K562 (cell line): Measurements from ENCODE around the gene ELOB. TPM values are rescaled to one million over a fixed set of nuclear protein-coding genes. Genes with fewer than 3 reads are reported as not detected.

Source experiments
- BRD4 ChIP-seq: fragments of 200-600 bp; sonication (generic); IDR thresholded peaks from 2 replicates; pipeline ENCODE4 v1.6.1; 2017; ENCODE audit warnings: inconsistent platforms
- CCNT2 ChIP-seq: IDR thresholded peaks from 2 replicates; pipeline ENCODE4 v1.6.1; 2011; ENCODE audit warnings: borderline replicate concordance, low read depth, mild to moderate bottlenecking, moderate library complexity, mixed read lengths, low read length; ENCODE audit not compliant: insufficient read length; ENCODE audit errors: extremely low read depth
- CREB1 ChIP-seq, 2 experiments: sonication (generic) in 1 of 2; formaldehyde crosslinking in 1 of 2; IDR thresholded peaks; 2 replicates each; pipeline versions ENCODE4 v1.6.1 to v1.8.0; 2012 to 2022; ENCODE audit warnings: inconsistent platforms in 1 of 2, mild to moderate bottlenecking in 1 of 2, missing genetic modification reagents in 1 of 2, moderate library complexity in 1 of 2
- CREBBP ChIP-seq: IDR thresholded peaks from one replicate; pipeline ENCODE4 v1.6.1; 2012; ENCODE audit warnings: low read depth, mild to moderate bottlenecking, control low read depth, inconsistent platforms, low read length
- FOXA3 ChIP-seq, 2 experiments: fragments of 450-650 bp in 1 of 2; sonication (generic) in 1 of 2; formaldehyde crosslinking; IDR thresholded peaks in 1 of 2; conservative IDR thresholded peaks in 1 of 2; 2 replicates each; pipeline versions ENCODE4 v1.4.0 to v1.8.0; 2020 to 2022; ENCODE audit warnings: mild to moderate bottlenecking in 2 of 2, missing genetic modification reagents in 1 of 2
- FUS ChIP-seq: fragments of 200-400 bp; formaldehyde crosslinking; optimal IDR thresholded peaks from 2 replicates; pipeline ENCODE3; 2017; ENCODE audit warnings: low read depth, low read length
- KHSRP ChIP-seq: fragments of 450-650 bp; IDR thresholded peaks from 2 replicates; pipeline ENCODE4 v1.6.1; 2017
- MAFG ChIP-seq: fragments of 450-650 bp; conservative IDR thresholded peaks from 2 replicates; pipeline ENCODE4 v1.6.1; 2016; ENCODE audit warnings: missing genetic modification characterization, missing compliant biosample characterization
- NCOR1 ChIP-seq: fragments of 450-650 bp; IDR thresholded peaks from 2 replicates; pipeline ENCODE4 v1.6.1; 2016; ENCODE audit warnings: mild to moderate bottlenecking, moderate library complexity
- PRPF4 ChIP-seq: fragments of 200-400 bp; formaldehyde crosslinking; IDR thresholded peaks from one replicate; pipeline ENCODE4 v1.6.1; 2017; ENCODE audit warnings: low read length, low read depth, mild to moderate bottlenecking; ENCODE audit not compliant: insufficient read depth, poor library complexity, severe bottlenecking
- PTBP1 ChIP-seq: fragments of 200-400 bp; formaldehyde crosslinking; IDR thresholded peaks from 2 replicates; pipeline ENCODE4 v1.6.1; 2017; ENCODE audit warnings: low read depth, low read length
- RBBP5 ChIP-seq: fragments of 200-600 bp; sonication (generic); IDR thresholded peaks from 2 replicates; pipeline ENCODE4 v1.6.1; 2012; ENCODE audit warnings: borderline replicate concordance, mild to moderate bottlenecking, low read length, control low read depth, inconsistent platforms; ENCODE audit not compliant: insufficient read depth, poor library complexity, severe bottlenecking
- RUNX1 ChIP-seq: sonication (generic); IDR thresholded peaks from 2 replicates; pipeline ENCODE4 v1.6.1; 2016; ENCODE audit warnings: antibody characterized with exemption, low read depth
- SRSF7 ChIP-seq: fragments of 200-400 bp; formaldehyde crosslinking; optimal IDR thresholded peaks from 2 replicates; pipeline ENCODE3; 2017; ENCODE audit warnings: mild to moderate bottlenecking, low read depth, low read length
- STAT6 ChIP-seq: sonication (generic); formaldehyde crosslinking; IDR thresholded peaks from 2 replicates; pipeline ENCODE4 v1.8.1; 2023; ENCODE audit warnings: mild to moderate bottlenecking, missing genetic modification reagents
- WHSC1 ChIP-seq: IDR thresholded peaks from one replicate; pipeline ENCODE4 v1.6.1; 2012; ENCODE audit warnings: low read length, control low read depth, inconsistent platforms
- ZBED1 ChIP-seq: IDR thresholded peaks from 2 replicates; pipeline ENCODE4 v1.6.1; 2014
- ZBTB11 ChIP-seq, 3 experiments: fragments of 200-800 bp in 1 of 3; fragments of 250-450 bp in 1 of 3; fragments of 450-650 bp in 1 of 3; sonication (Bioruptor Pico) in 1 of 3; sonication (Bioruptor generic) in 1 of 3; formaldehyde crosslinking in 1 of 3; IDR thresholded peaks; 2 replicates each; pipeline versions ENCODE4 v1.6.1 to v1.8.0; 2016 to 2022; ENCODE audit warnings: mild to moderate bottlenecking in 2 of 3, missing genetic modification characterization in 2 of 3, missing compliant biosample characterization in 1 of 3, moderate library complexity in 1 of 3
- ZC3H11A ChIP-seq: IDR thresholded peaks from 2 replicates; pipeline ENCODE4 v1.6.1; 2012; ENCODE audit warnings: low read depth, low read length, improper control_type of control experiment
- ZNF224 ChIP-seq: sonication (generic); formaldehyde crosslinking; IDR thresholded peaks from 2 replicates; pipeline ENCODE4 v1.8.0; 2022; ENCODE audit warnings: mild to moderate bottlenecking, missing genetic modification reagents
- ZNF444 ChIP-seq: fragments of 250-450 bp; sonication (Bioruptor Pico); IDR thresholded peaks from 2 replicates; pipeline ENCODE4 v1.4.0; 2020; ENCODE audit warnings: mild to moderate bottlenecking, moderate library complexity
- ZNF668 ChIP-seq: fragments of 250-450 bp; sonication (Bioruptor Pico); IDR thresholded peaks from 2 replicates; pipeline ENCODE4 v1.8.0; 2022; ENCODE audit warnings: mild to moderate bottlenecking, inconsistent platforms
- ZNF717 ChIP-seq: fragments of 250-450 bp; sonication (Bioruptor Pico); IDR thresholded peaks from 2 replicates; pipeline ENCODE4 v1.5.0; 2021
- ZNF764 ChIP-seq: fragments of 250-450 bp; sonication (Bioruptor Pico); IDR thresholded peaks from 2 replicates; pipeline ENCODE4 v1.4.0; 2020; ENCODE audit warnings: low read depth, mild to moderate bottlenecking, moderate library complexity
- ZNF785 ChIP-seq: fragments of 250-450 bp; sonication (Bioruptor Pico); IDR thresholded peaks from 2 replicates; pipeline ENCODE4 v1.4.0; 2020; ENCODE audit warnings: mild to moderate bottlenecking
- polyA plus RNA-seq, 8 experiments: library from polyadenylated mRNA; depleted of rRNA in 4 of 8; stranded (reverse) in 5 of 8; unstranded in 3 of 8; fragments of >200 nt; fragmentation: Nextera tagmentation in 2 of 8; fragmentation: Illumina TruSeq in 1 of 8; extraction: Ambion mirVana in 2 of 8; extraction: Trizol in 1 of 8; gene quantifications; 2 replicates each; pipeline versions ENCODE4 v1.2.1 to v1.2.3, GENCODE V29; 2011 to 2014; ENCODE audit warnings: inconsistent platforms in 1 of 8, missing spikeins in 1 of 8
- total RNA-seq, 7 experiments: library from RNA; depleted of rRNA in 6 of 7; stranded (reverse); fragments of >200 nt in 6 of 7; fragmentation: Illumina TruSeq in 2 of 7; extraction: Trizol in 2 of 7; gene quantifications; 2 replicates each; pipeline versions ENCODE4 v1.2.1 to v1.2.3, GENCODE V29; 2011 to 2021; ENCODE audit warnings: low replicate concordance in 1 of 7

ELOB gene
- total and polyA plus RNA-seq, 9 of the 15 experiments (the other 6 are each of a cell fraction or from before 2014, with no cell fraction given) = 63.2 to 791 (median 237) TPM

- no peak for TF ChIP-seq FOXA3 (CRISPR knock-in tag; conservative IDR thresholded peaks at IDR 0.05 in 1 of 2, IDR thresholded peaks at IDR 0.05 in 1 of 2)
- no peak for TF ChIP-seq WHSC1
- TF ChIP-seq PRPF4 = no peak
- TF ChIP-seq ZNF444 (CRISPR knock-in tag) = no peak
- TF ChIP-seq ZNF668 (CRISPR knock-in tag) = no peak
- no peak for TF ChIP-seq ZBTB11 (CRISPR knock-in tag; IDR thresholded peaks at IDR 0.05)
- no peak for TF ChIP-seq CREB1 (IDR thresholded peaks at IDR 0.05)
- no peak for TF ChIP-seq CREB1 (CRISPR knock-in tag; IDR thresholded peaks at IDR 0.05)
- no peak for TF ChIP-seq RUNX1
- no peak for TF ChIP-seq CREBBP
- no peak for TF ChIP-seq ZNF764 (CRISPR knock-in tag)
- no peak for TF ChIP-seq BRD4
- no peak for TF ChIP-seq FUS
- no peak for TF ChIP-seq KHSRP
- no peak for TF ChIP-seq ZBED1
- peak; percentile 38 for TF ChIP-seq RBBP5
- TF ChIP-seq ZNF717 (CRISPR knock-in tag) = no peak
- no peak for TF ChIP-seq SRSF7
- TF ChIP-seq ZNF785 = no peak
- TF ChIP-seq NCOR1 = no peak
- no peak for TF ChIP-seq PTBP1
- TF ChIP-seq ZC3H11A = no peak
- no peak for TF ChIP-seq STAT6 (CRISPR knock-in tag)
- no peak for TF ChIP-seq MAFG (tag)
- peak; percentile 18 for TF ChIP-seq CCNT2
- TF ChIP-seq ZNF224 (CRISPR knock-in tag) = no peak
These were observed 39.8 kb upstream of the ELOB start, which contains the start of gene PRSS21 (continued) for GRCh38 chr16:2816751-2817339.
